ENCODE results near the gene IGF2BP1. TPM values are rescaled to one million over a fixed set of nuclear protein-coding genes. Genes with fewer than 3 reads are reported as not detected.

The IGF2BP1 gene
- total RNA-seq, 1 donor from 2014 or later: 260 TPM

- no peaks in the 10 kb centered on the region for H3K36me3 Mint-ChIP-seq (ENCODE audit: unreplicated experiment)
- H3K27ac Mint-ChIP-seq (ENCODE audit: unreplicated experiment): no peak overlapping the region
- H3K4me1 Mint-ChIP-seq (ENCODE audit: low read depth, unreplicated experiment): no peaks in the 10 kb centered on the region
- H3K27me3 Mint-ChIP-seq (ENCODE audit: unreplicated experiment): peaks cover 4% of the 10 kb centered on the region
- no peak for DNase-seq
- no peaks in the 10 kb centered on the region for H3K9me3 Mint-ChIP-seq (ENCODE audit: unreplicated experiment)
- H3K4me3 Mint-ChIP-seq (ENCODE audit: unreplicated experiment): no peak overlapping the region
- no peak for TF ChIP-seq CTCF (IDR thresholded peaks at IDR 0.05; ENCODE audit: partially characterized antibody, unreplicated experiment)
Observed at GRCh38 chr17:49061524-49061943, 64.3 kb downstream of the IGF2BP1 start.

- H3K4me3 Mint-ChIP-seq (ENCODE audit: unreplicated experiment): no peak overlapping the region
- H3K27ac Mint-ChIP-seq (ENCODE audit: unreplicated experiment): no peak overlapping the region
- H3K36me3 Mint-ChIP-seq (ENCODE audit: unreplicated experiment): no peaks in the 10 kb centered on the region
- no peaks in the 10 kb centered on the region for H3K4me1 Mint-ChIP-seq (ENCODE audit: low read depth, unreplicated experiment)
- DNase-seq: no peak
- H3K9me3 Mint-ChIP-seq (ENCODE audit: unreplicated experiment): no peaks in the 10 kb centered on the region
- peaks cover 2% of the 10 kb centered on the region for H3K27me3 Mint-ChIP-seq (ENCODE audit: unreplicated experiment)
- no peak for TF ChIP-seq CTCF (IDR thresholded peaks at IDR 0.05; ENCODE audit: partially characterized antibody, unreplicated experiment)
Observed at GRCh38 chr17:49063652-49064051, 66.5 kb downstream of the IGF2BP1 start.

- no peaks in the 10 kb centered on the region for H3K36me3 Mint-ChIP-seq (ENCODE audit: unreplicated experiment)
- H3K27ac Mint-ChIP-seq (ENCODE audit: unreplicated experiment): no peak overlapping the region
- DNase-seq: no peak
- H3K9me3 Mint-ChIP-seq (ENCODE audit: unreplicated experiment): no peaks in the 10 kb centered on the region
- no peaks in the 10 kb centered on the region for H3K4me1 Mint-ChIP-seq (ENCODE audit: low read depth, unreplicated experiment)
- H3K27me3 Mint-ChIP-seq (ENCODE audit: unreplicated experiment): no peaks in the 10 kb centered on the region
- H3K4me3 Mint-ChIP-seq (ENCODE audit: unreplicated experiment): no peak overlapping the region
- no peak for TF ChIP-seq CTCF (IDR thresholded peaks at IDR 0.05; ENCODE audit: partially characterized antibody, unreplicated experiment)
Observed at GRCh38 chr17:49067163-49067562, 70.0 kb downstream of the IGF2BP1 start.

GRCh38 chr17:49069585-49070273 is 72.5 kb downstream of the IGF2BP1 start:
- H3K4me3 Mint-ChIP-seq (ENCODE audit: unreplicated experiment): no peak overlapping the region
- TF ChIP-seq CTCF (IDR thresholded peaks at IDR 0.05; ENCODE audit: partially characterized antibody, unreplicated experiment): no peak
- H3K27ac Mint-ChIP-seq (ENCODE audit: unreplicated experiment): no peak overlapping the region
- no peaks in the 10 kb centered on the region for H3K4me1 Mint-ChIP-seq (ENCODE audit: low read depth, unreplicated experiment)
- no peaks in the 10 kb centered on the region for H3K36me3 Mint-ChIP-seq (ENCODE audit: unreplicated experiment)
- no peaks in the 10 kb centered on the region for H3K9me3 Mint-ChIP-seq (ENCODE audit: unreplicated experiment)
- H3K27me3 Mint-ChIP-seq (ENCODE audit: unreplicated experiment): peaks cover 3% of the 10 kb centered on the region
- no peak for DNase-seq

- no peaks in the 10 kb centered on the region for H3K4me1 Mint-ChIP-seq (ENCODE audit: low read depth, unreplicated experiment)
- H3K36me3 Mint-ChIP-seq (ENCODE audit: unreplicated experiment): no peaks in the 10 kb centered on the region
- no peak for TF ChIP-seq CTCF (IDR thresholded peaks at IDR 0.05; ENCODE audit: partially characterized antibody, unreplicated experiment)
- no peak for DNase-seq
- H3K4me3 Mint-ChIP-seq (ENCODE audit: unreplicated experiment): no peak overlapping the region
- H3K27ac Mint-ChIP-seq (ENCODE audit: unreplicated experiment): no peak overlapping the region
- no peaks in the 10 kb centered on the region for H3K9me3 Mint-ChIP-seq (ENCODE audit: unreplicated experiment)
- peaks cover 3% of the 10 kb centered on the region for H3K27me3 Mint-ChIP-seq (ENCODE audit: unreplicated experiment)
Observed at GRCh38 chr17:49071106-49071505, 73.9 kb downstream of the IGF2BP1 start.
